ENCODE results near the gene ATP13A3.

Gene ATP13A3

GRCh38 chr3:194383276-194383940 is 103.4 kb downstream of the ATP13A3 start:
- DNase-seq (ENCODE audit: low spot score): no peak
- in situ Hi-C loops (cut with MboI; ENCODE audit: low sequenced_read_pairs, unreplicated experiment): no loop called here
- TF ChIP-seq CTCF (IDR thresholded peaks at IDR 0.05; ENCODE audit: borderline replicate concordance, control extremely low read depth, extremely low read depth, insufficient read depth, missing control alignments): no peak

GRCh38 chr3:194382892-194383223 is 103.9 kb downstream of the ATP13A3 start:
- DNase-seq (ENCODE audit: low spot score): no peak
- TF ChIP-seq CTCF (IDR thresholded peaks at IDR 0.05; ENCODE audit: borderline replicate concordance, control extremely low read depth, extremely low read depth, insufficient read depth, missing control alignments): no peak
- in situ Hi-C loops (cut with MboI; ENCODE audit: low sequenced_read_pairs, unreplicated experiment): no loop called here

- DNase-seq (ENCODE audit: low spot score): no peak
- no peak for TF ChIP-seq CTCF (IDR thresholded peaks at IDR 0.05; ENCODE audit: borderline replicate concordance, control extremely low read depth, extremely low read depth, insufficient read depth, missing control alignments)
Measured at GRCh38 chr3:194382196-194382891, 104.5 kb downstream of the ATP13A3 start.

GRCh38 chr3:194381460-194381875 is 105.3 kb downstream of the ATP13A3 start:
- no peak for TF ChIP-seq CTCF (IDR thresholded peaks at IDR 0.05; ENCODE audit: borderline replicate concordance, control extremely low read depth, extremely low read depth, insufficient read depth, missing control alignments)
- in situ Hi-C loops (cut with MboI; ENCODE audit: low sequenced_read_pairs, unreplicated experiment): no loop called here
- DNase-seq (ENCODE audit: low spot score): no peak

More at GRCh38 chr3:194382196-194382891, 104.5 kb downstream of the ATP13A3 start:
- in situ Hi-C loops (cut with MboI; ENCODE audit: low sequenced_read_pairs, unreplicated experiment): no loop called here

- TF ChIP-seq CTCF (IDR thresholded peaks at IDR 0.05; ENCODE audit: borderline replicate concordance, control extremely low read depth, extremely low read depth, insufficient read depth, missing control alignments): no peak
- DNase-seq (ENCODE audit: low spot score): no peak
- in situ Hi-C loops (cut with MboI; ENCODE audit: low sequenced_read_pairs, unreplicated experiment): no loop called here
Measured at GRCh38 chr3:194380326-194380725, 106.5 kb downstream of the ATP13A3 start.

GRCh38 chr3:194379651-194380050 is 107.2 kb downstream of the ATP13A3 start:
- in situ Hi-C loops (cut with MboI; ENCODE audit: low sequenced_read_pairs, unreplicated experiment): no loop called here
- no peak for DNase-seq (ENCODE audit: low spot score)
- TF ChIP-seq CTCF (IDR thresholded peaks at IDR 0.05; ENCODE audit: borderline replicate concordance, control extremely low read depth, extremely low read depth, insufficient read depth, missing control alignments): no peak
